HG03039 (cell line): Measurements from ENCODE around the gene MTTP.

Experiments used
- ATAC-seq: cut with Tn5 transposase; IDR thresholded peaks from one replicate; pipeline ENCODE4 v1.9.1; 2021; ENCODE audit warnings: mild to moderate bottlenecking, moderate library complexity; ENCODE audit not compliant: unreplicated experiment

The MTTP gene

DNA sequence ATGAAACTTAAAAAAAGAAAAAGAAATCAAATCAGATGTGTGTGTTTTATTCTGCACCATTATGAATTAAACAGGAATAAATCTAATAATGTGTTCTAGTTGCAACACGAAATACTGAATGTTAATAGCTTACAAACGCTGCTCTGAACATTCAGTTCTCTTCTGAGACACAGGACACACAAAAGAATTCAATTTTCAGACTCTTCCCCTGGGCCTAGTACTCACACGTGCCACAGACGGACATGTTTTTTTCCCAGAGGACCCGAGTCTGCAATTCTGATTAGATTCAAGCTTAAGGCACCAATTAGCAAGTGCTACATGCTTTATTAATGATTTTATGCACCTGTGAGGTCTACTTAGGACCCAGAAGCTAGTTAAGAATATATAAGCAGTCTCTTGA, 62.5 kb downstream of the MTTP start:
- no peak for ATAC-seq

DNA sequence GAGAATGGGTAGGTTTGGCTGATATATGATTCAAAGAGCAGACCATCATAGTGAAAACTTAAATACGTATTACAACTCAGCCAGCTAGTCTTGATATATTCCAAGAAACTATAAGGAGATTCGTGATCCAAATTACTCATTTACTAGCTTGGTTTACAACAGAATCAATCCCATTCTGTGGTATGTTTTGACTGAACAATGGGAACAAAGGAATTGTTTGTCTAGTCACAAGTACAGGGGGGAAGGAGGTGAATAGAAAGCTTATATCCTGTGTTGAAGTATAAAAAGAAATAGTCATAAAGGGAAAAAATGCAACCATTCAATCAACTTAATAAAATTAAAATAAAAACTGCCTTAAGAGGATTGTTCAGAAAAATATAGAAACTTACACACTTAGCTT, 66.1 kb downstream of the MTTP start:
- no peak for ATAC-seq

DNA sequence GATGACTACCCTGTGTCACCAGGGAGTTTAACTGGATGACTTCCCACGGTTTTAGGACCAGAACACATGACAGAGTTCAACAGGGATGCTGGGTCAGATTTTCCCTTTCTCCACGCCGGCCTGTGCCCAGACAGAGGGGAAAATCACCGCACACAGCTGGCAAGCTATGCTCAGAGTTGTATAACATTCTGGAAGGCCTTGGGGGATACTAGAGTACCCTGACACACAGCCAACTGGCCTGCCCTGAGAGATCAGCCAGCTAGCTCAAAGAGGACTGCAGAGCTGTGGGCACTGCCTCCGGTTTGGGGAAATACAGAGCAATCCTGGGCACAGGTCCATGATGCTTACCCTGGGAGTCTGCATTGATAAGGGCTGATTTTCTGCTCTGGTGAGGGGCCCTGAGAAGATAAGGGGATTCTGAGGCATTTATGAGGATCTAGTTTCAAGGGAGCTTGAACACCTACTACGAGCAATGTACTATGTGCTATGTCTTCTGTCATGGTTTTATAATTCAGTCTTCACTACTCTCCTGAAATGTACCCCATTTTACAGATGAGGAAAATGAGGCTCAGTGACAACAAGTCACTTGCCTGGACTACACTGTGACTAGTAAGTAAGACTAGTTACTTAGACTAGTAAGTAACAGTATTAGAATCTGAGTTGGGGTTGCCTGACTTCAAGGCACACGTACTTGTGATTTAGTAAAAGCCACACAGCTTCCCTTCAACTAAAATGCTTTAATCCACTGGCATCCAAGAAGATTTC, 68.3 kb downstream of the MTTP start:
- ATAC-seq, result no peak

DNA sequence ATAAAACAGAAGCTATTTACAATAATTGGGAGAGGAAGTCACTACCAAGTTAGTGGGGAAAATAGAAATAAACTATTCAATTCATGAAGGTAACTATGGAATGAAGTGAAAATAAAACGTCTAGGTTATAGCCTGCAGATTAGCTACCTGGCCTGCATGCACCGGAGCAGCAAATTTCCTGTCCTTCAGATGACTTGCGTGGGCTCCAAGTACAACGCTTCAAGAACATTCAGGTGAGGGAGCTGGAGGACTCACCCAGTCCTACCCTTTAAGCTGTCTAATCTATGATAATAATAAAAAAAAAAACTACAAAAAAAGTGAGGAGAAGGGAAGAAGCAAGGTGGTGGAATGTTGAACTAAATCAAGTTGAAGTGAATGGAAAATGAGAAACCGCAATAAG, 69.8 kb downstream of the MTTP start:
- no peak for ATAC-seq

DNA sequence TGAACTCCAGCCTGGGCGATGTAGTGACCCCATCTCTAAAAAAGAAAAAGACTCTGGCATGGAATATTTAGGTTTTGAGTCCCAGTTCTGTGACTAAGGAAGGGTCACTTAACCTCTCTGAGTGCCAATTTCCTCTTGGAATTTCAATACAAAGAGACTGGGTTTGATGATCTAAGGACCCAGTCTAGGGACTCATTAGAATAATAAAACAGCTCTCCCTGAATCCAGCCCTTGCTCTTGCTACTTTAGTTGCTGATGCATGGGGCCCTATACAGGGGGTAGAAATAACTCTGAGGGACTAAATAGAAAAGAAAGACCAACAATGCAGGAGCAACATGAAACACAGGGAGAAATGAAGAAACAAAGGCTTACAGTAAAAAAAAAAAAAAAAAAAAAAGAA, 70.4 kb downstream of the MTTP start:
- no peak for ATAC-seq

DNA sequence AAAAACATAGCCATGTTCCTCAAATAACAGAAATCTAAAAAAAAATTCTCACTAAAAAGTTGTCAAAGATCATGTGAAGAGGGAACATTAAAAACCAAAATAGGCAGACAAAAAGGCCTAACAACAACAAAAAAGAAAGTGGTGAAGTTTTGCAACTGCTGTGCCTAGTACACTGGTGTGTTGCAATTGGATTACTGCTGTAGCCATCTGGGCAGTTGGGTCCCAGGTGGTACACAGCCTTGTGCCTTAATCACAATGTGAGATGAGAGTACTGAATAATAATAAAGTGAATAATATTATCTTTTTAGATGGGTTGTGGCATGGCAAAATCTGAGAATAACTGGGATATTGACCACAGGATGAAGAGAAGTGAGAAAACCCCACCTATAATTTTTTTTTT, 71.0 kb downstream of the MTTP start:
- no peak for ATAC-seq

DNA sequence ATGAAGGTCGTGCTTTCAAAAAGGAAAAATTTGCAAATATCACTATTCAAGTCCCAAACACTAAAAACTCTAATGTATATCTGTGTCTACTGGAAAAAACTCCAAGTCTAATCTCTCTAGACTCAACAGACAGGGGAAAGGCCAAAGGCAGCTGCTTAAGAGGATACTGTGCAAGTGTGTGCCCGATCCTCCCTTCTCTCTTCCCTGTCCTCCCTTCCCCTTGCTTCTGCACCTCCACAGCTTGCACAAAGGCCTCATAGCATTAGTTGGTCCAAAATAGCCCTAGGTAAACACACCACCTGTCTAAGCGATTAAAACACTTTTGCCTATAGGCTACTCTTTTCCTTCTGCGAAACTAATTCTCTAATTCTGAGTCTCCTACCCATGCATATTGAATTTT, 72.4 kb downstream of the MTTP start:
- ATAC-seq, result no peak

DNA sequence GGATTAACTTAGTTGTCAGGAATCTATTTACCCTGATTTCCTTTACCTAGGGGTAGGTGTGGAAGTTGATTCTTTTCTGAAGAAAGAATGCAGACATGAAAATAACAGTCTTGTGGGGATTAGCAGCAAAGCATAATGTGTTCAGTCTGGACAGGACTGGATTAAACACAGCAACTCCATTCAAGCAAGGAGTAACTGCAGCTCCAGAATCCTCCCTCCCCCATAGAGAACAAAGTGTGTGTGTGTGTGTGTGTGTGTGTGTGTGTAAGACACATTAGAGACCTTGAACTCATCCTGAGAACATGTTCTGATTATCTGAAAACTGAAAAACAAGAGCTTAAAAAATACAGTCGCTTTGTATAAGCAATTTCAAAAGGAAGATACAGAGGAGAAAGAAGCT, 73.7 kb downstream of the MTTP start:
- no peak for ATAC-seq

DNA sequence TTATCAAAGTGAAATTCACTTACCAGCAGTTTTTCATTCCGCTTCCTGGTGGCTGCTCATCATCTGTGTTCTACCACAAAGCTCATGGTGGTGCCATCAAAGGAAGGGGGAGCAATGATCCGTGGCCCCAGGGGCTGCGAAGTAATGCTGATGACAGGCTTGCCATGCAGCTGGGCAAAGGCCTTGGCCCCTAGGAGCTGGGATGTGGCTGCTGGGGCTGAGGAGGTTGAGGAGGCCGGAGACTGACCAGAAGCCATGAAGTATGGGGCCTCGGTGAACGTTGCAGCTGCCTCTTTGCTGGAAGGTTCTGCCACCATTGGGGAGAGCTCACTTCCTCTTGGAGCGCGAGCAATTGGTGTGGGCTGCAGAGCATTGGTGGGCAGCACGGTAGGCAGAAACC, 74.6 kb downstream of the MTTP start:
- ATAC-seq, result no peak

DNA sequence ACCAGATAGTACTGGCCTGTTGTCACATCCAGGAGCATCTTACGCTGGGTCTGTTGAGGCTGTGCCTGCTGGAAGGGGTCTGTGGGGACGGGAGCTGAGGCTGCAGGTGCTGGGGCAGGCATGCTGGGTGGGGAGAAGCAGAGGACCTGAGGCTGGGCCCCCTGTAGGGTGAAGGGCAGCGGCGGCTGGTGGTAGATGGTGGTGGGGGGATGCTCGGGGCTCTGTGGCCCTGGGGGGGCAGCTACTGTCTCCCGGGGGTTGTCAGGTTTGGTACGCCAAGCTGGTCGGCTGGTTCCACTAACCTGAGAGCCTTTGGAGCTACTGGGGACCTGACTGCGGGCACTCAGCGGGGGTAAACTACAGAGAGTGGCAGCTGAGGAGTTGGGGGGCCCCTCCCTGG, 75.2 kb downstream of the MTTP start:
- no peak for ATAC-seq

DNA sequence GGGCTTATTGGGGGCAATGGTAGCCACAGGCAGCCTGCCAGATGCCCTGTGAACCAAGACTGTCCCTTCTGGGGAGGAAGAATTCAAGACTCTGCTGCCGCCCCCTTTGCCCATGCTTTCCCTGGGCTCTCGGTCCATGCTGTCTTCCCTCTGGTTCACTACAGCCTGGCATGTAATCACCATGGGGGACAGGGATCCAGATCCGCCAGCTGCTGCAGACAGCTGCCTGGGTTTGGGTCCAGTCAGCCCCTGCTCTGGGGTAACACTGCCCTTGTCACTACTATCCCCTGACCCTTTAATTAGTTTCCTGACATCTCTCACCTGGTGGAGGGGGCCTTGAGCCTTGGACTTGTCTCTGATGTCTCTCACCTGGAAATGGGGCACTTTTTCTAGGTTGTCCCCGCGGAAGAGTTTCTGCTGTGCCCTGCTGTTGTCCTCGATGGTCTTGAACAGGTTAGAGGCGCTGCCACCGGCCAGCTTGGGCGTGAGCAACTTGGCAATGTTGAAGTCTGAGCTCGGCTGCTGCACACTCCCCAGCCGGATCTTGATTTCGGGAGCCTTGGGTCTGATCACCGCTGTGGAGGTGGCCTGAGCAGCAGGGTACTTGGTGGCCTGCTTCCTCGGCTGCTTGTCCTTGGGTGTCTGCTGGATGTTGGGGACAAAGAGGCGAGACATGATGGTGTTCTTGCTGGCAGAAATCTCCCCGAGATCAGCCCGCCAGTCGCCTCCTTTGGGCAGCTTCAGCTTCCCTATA, 76.6 kb downstream of the MTTP start:
- no peak for ATAC-seq

DNA sequence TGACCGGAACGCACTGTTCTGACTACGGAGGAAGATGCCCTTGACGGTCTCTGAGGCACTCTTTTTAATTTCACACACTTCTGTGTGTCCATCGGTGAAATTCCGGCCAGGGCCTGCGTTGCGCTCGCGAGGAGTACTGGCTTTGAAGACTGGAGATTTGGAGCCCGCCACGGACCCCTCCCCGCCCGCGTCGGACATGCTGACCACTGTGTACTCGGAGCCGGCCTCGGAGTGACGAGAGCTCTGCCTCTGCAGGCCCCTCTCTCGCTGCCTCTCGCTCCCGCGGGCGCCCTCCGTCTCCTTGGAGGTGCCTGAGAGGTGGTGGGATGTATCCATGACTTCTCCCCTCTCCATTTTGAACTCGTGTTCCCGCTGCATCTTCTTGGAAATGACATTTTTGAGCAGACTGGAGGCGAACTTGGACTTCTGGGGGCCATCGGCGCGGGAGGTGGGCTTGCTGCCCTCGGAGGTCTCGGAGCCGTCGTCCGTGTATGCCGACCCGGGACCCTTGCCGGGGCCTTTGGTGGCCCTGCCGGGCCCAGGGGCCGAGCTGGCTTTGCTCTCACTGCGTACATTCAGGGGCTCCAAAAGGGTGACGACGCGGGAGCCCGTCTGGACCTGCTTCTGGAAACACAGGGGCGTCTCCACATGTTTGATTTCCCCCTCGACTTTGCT, 77.3 kb downstream of the MTTP start:
- ATAC-seq, result no peak

DNA sequence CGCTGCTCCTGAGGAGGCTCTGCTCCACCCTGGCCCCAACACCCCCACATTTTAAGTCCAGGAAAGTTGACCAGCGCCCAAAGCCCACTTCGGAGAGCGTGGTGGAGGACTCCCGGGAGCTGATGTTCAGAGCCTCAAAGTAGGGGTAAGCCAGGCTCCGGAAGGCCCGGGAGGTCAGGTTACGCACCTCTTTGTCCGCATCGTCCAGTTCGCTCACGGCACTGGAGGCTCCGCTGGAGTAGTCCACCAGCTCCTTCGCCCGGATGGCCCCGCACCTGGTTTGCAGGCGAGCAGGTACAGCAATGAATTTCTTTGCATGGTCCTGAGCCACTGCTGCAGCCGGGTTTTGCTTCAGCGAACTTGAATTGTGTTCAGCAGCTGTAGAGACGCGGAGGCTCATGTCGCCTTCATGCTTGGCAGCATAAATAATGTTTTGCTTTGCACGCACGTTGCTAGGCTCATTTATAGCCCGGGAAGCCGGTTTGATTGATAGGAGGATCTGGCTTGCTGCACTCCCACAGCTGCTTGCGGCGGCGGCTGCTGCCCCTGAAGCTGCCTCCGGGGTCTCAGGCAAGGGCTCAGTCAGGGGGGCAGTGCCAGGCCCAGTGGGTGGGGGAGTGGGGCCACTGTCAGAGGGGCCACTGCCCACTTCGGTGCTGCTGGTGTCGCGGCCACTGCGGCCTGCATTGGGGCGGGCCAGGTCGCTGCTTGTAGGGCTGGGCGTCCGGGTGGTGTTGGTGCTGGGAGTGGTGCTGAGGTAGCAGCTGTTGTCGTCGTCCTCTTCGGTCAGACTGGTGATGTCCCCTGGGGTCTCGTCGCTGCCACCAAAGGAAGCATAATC, 78.2 kb downstream of the MTTP start:
- no peak for ATAC-seq

DNA sequence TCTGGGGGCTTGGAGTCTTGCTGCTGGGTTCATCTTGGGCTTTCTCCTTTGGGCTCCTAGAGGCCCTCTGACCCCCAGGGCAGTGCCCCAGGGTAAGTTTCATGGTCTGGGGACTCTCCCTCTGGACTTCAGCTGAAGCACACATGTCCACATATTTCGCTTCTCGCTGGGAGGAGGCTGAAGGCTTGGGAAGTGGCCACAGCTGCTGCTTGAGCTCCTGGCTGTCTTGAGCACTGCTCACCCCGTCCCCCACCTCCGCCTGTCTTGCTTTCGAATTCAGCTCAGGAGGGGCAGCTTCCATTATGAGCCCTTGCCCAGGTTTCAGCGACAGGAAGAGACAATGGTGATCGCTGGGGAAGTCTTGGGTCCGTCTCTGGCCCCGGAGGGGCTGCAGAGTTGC, 79.3 kb downstream of the MTTP start:
- ATAC-seq, result no peak

DNA sequence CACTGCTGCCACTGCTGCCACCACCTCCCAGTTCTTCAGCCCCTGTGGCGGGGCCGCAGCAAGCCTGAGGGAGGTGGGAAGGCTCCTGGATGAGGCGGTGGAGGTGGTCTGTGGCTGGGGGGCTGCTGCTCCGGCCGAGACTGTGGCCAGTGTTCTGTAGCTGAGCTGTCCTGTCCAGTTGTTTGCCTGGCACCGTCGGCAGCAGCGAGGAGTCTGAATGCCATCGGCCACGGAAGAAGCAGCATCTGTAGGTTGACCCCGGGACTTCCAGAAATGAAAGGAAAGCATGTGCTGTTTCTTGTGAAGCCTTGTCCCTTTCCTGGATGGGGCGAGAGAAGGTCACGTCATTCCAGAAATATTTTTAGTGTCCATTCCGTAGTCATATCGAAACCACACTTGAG, 79.7 kb downstream of the MTTP start:
- no peak for ATAC-seq

DNA sequence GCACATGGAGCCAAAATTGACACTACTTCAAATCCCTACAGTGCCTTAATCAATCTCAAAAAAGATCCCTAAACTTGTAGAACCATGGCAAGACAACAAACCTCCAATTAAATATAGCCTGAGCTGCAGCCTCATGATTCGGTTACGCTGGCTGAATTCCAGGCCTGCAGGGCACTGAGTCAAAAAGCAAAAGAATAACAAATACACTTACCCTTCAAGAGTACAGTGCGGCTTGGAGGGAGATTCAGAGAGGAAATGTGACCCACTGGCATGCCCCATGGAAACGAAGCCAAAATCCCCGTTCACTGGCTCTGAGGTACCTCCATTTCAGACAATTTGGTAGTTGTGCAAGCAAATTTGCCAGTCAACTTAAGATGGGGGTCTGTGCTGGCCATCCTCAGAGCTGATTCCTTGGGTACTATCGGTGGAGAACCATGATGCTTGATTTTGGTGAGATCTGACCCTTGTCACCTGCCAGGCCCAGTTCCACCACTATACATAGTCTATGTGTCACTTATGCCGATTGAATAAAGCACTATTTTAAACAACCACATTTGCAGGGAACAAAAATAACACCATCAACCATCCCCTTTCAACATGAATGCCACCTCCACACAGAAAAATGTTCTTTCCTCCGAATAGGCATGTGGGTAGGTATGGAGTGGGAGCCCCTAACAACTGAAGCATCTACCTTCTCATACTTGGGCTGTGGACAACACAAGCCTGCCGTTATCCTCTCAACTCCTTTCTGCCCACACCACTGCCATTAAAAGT, 80.9 kb downstream of the MTTP start:
- no peak for ATAC-seq

DNA sequence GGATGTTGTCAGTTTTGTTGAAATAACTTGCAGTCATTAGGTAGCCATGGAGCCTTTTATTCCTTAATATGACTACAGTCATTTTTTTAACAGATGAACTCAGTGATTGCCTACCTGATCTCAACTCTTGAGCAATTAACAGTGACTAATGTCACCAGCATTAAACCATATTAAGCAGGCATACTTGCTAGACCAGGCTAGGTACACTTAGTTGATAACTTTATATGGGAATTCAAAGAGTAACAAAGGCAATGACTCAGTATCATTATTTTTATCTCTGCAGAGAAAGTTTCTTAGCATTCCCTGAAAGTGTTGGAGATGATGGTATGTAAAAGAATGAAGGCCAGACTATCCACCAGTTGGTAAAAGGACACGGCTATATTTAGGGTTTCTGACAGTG, 83.2 kb downstream of the MTTP start, which contains the start of gene C4orf54:
Gene C4orf54, minus strand, starts transcription at position 31 of the 400 bp plus-strand sequence. CDS start 3,180 bp downstream, outside the sequence.
- no peak for ATAC-seq

DNA sequence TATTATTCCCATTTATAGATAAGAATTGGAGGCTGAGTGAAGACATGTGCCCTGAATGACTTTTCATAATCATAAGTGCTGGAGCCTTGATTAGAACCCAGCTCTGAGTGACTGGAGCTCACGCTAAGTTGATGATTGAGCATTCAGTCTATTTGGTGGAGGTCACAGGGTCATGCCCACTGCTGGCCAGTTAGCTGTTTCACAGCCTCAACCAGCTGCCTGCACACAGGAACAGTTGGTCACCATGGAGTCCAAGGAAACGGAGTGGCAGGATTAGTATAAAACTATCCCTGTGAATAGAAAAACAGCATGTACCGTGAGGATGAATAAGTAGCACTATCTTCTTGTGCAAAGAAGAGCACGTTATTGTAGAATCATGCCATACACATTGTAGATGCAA, 84.0 kb downstream of the MTTP start:
- no peak for ATAC-seq

DNA sequence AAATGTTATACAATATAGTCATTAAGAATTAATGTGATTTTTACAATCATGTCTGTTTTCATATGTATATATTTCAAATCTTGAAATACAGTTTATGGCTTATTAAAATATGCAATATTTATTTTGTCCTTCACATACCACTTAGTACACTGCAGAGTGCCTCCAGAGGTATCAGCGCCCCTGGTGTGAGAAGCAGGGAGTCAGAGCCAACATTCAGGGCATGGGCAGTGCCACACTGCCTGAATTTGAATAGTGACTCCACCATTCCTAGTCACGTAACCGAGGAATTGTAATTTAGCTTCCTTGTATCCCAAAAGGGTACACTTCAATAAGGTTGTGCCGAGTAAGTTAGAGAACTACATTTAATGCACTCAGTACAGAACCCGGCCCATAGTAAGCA, 87.3 kb downstream of the MTTP start:
- ATAC-seq, result no peak

DNA sequence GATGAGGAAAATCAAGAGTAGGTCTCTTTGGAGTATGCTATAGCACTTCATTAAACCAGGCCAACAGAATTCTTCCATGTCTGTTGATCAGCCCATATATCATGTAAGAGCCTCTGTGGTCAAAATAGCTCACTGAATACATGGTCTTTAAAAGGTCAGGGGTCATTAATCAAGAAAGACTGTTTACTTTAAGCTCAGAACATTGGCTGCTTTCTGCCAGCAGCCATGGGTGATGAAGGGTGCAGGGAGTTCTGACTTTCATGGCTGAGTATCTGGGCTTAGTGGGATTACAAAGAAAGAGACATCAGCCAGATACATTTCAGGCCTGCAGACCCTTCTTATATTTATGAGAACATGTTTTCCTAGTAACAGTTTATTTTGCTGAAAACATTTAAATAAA, 90.1 kb downstream of the MTTP start:
- no peak for ATAC-seq
